Endothelial cell of umbilical vein (primary cell): ENCODE measurements around the gene LYSMD2. TPM values are rescaled to one million over a fixed set of nuclear protein-coding genes. Genes with fewer than 3 reads are reported as not detected.
"Not testable (repeated sequence)": the region's sequence is repeated elsewhere in the genome, so short reads cannot be mapped to it uniquely, and the experiment has no call there.

Experiments
- Bru-seq: library from RNA; stranded (reverse); fragments of 400-500 nt; gene quantifications from one replicate; lab custom pipeline; 2021; lab: Mats Ljungman, UMichigan
- BruChase-seq, 2 experiments: library from RNA; stranded (reverse); fragments of 400-500 nt; gene quantifications; one replicate each; lab custom pipeline; 2021; lab: Mats Ljungman, UMichigan
- BruUV-seq: library from RNA; stranded (reverse); fragments of 400-500 nt; replicated peaks from 2 replicates; lab custom pipeline; 2021; lab: Mats Ljungman, UMichigan
- CTCF ChIA-PET: fragments of 300-600, 350-600 bp; sonication (Branson Sonifier 250); formaldehyde crosslinking; loops from one replicate; lab custom pipeline; 2021; ENCODE audit warnings: antibody characterized with exemption, inconsistent platforms; lab: Charles Lee
- POLR2A ChIA-PET: fragments of 300-600, 350-600 bp; sonication (Branson Sonifier 250); formaldehyde crosslinking; loops from one replicate; lab custom pipeline; 2021; ENCODE audit warnings: antibody characterized with exemption, inconsistent platforms; lab: Charles Lee
- DNase-seq: peaks from one replicate; pipeline ENCODE4 v3.0.0-alpha.2; 2011; ENCODE audit warnings: low read depth, low spot score
- FAIRE-seq: peaks from 2 replicates; lab custom pipeline; 2011; peaks lifted over from hg19 to GRCh38; lab: Jason Lieb, UNC
- H2AFZ ChIP-seq: 2 replicates; pipeline ENCODE4 v1.6.0; 2012; ENCODE audit warnings: low read depth, low read length, control low read depth, inconsistent platforms
- H3K27ac ChIP-seq: 2 replicates; pipeline ENCODE4 v1.5.1; 2011; ENCODE audit warnings: low read depth, mild to moderate bottlenecking, control low read depth, low read length, moderate library complexity; ENCODE audit not compliant: insufficient read depth
- H3K27me3 ChIP-seq, 2 experiments: 2 replicates each; pipeline versions ENCODE4 v1.6.0 to v1.6.1; 2011; ENCODE audit warnings: low read length in 2 of 2, mixed read lengths in 1 of 2; ENCODE audit not compliant: control insufficient read depth in 2 of 2, insufficient read depth in 2 of 2
- H3K36me3 ChIP-seq, 2 experiments: 2 replicates in 1 of 2; 3 replicates in 1 of 2; pipeline ENCODE4 v1.5.1; 2011; ENCODE audit warnings: low read length in 2 of 2, mild to moderate bottlenecking in 1 of 2, moderate library complexity in 1 of 2; ENCODE audit not compliant: control insufficient read depth in 2 of 2, insufficient read depth in 2 of 2; ENCODE audit errors: extremely low read depth in 1 of 2
- H3K4me1 ChIP-seq: 3 replicates; pipeline ENCODE4 v1.5.1; 2011; ENCODE audit warnings: mild to moderate bottlenecking, low read length; ENCODE audit not compliant: control insufficient read depth, insufficient read depth; ENCODE audit errors: extremely low read depth
- H3K4me2 ChIP-seq: 2 replicates; pipeline ENCODE4 v1.6.1; 2011; ENCODE audit warnings: low read length, control low read depth, mixed read lengths; ENCODE audit not compliant: insufficient read depth
- H3K4me3 ChIP-seq, 3 experiments: fragments of 200-600 bp in 1 of 3; sonication (generic), shearing (Covaris generic) in 1 of 3; replicated peaks in 1 of 3; 2 replicates each; pipeline ENCODE4 v1.5.1; 2011 to 2016; ENCODE audit warnings: control low read depth in 3 of 3, low read length in 3 of 3, mild to moderate bottlenecking in 2 of 3, inconsistent platforms in 1 of 3, low read depth in 1 of 3, moderate library complexity in 1 of 3; ENCODE audit not compliant: insufficient read depth in 1 of 3
- H3K79me2 ChIP-seq: 2 replicates; pipeline ENCODE4 v1.6.0; 2012; ENCODE audit warnings: low read length, inconsistent platforms; ENCODE audit not compliant: control insufficient read depth, insufficient read depth
- H3K9ac ChIP-seq: replicated peaks from 2 replicates; pipeline ENCODE3; 2011; ENCODE audit warnings: low read length, control low read depth; ENCODE audit not compliant: insufficient read depth; ENCODE audit errors: extremely low read depth
- H3K9me1 ChIP-seq: replicated peaks from 3 replicates; pipeline ENCODE4 v1.6.0; 2011; ENCODE audit warnings: mild to moderate bottlenecking, low read length; ENCODE audit not compliant: control insufficient read depth, insufficient read depth; ENCODE audit errors: extremely low read depth
- H3K9me3 ChIP-seq: replicated peaks from 2 replicates; pipeline ENCODE4 v1.5.1; 2012; ENCODE audit warnings: low read length, inconsistent platforms; ENCODE audit not compliant: control insufficient read depth, insufficient read depth
- H4K20me1 ChIP-seq: replicated peaks from 2 replicates; pipeline ENCODE3; 2011; ENCODE audit warnings: mild to moderate bottlenecking, low read length; ENCODE audit not compliant: control insufficient read depth, insufficient read depth; ENCODE audit errors: extremely low read depth
- POLR2A ChIP-seq: IDR thresholded peaks from 2 replicates; pipeline ENCODE4 v1.6.1; 2012; ENCODE audit warnings: low read depth, mild to moderate bottlenecking, control low read depth, low read length
- POLR2AphosphoS5 ChIP-seq: IDR thresholded peaks from 2 replicates; pipeline ENCODE4 v1.6.1; 2012; ENCODE audit warnings: low read depth, mild to moderate bottlenecking, control low read depth, low read length, moderate library complexity; ENCODE audit not compliant: insufficient read depth
- dilution Hi-C: fragments of 300-500 bp; cut with MboI; formaldehyde crosslinking; loops from one replicate; pipeline ENCODE4 v1.15.0; 2019; ENCODE audit warnings: low sequenced_read_pairs; ENCODE audit not compliant: extremely low pct_ligation_motif_present
- intact Hi-C: fragments of 100-400 bp; cut with micrococcal nuclease; formaldehyde crosslinking; loops from one replicate; pipeline ENCODE4 v1.10.0; 2022
- long read RNA-seq: library from polyadenylated mRNA; stranded (forward); transcript quantifications from one replicate; pipeline ENCODE4 v2.0.0, GENCODE V29; 2021
- polyA minus RNA-seq, 3 experiments: library from RNA; depleted of rRNA, polyadenylated mRNA; stranded (reverse); fragments of >200 nt; gene quantifications; 1 replicate in 1 of 3; 2 replicates in 2 of 3; pipeline ENCODE4 v1.2.3, GENCODE V29; 2011
- polyA plus RNA-seq, 4 experiments: library from polyadenylated mRNA; depleted of rRNA in 3 of 4; stranded (reverse) in 3 of 4; unstranded in 1 of 4; fragments of >200 nt; gene quantifications; 2 replicates each; pipeline versions ENCODE4 v1.2.1 to v1.2.3, GENCODE V29; 2011 to 2012; ENCODE audit warnings: missing spikeins in 1 of 4
- total RNA-seq: library from RNA; stranded (reverse); gene quantifications from 2 replicates; pipeline ENCODE4 v1.2.3, GENCODE V29; 2021

The LYSMD2 gene
- total RNA-seq, result 8.0 and 8.2 TPM in 2 replicates
- 4.3 and 6.2 TPM in 2 replicates for polyA plus RNA-seq
- polyA plus RNA-seq (2011; cell fraction: cytosol; rRNA removed), result 8.7 and 9.0 TPM in 2 replicates
- polyA plus RNA-seq (2011; cell fraction: nucleus; rRNA removed), result 3.7 and 3.8 TPM in 2 replicates
- 5.3 and 7.8 TPM in 2 replicates for polyA plus RNA-seq (2012)
- 1.0 and 1.2 TPM in 2 replicates for polyA minus RNA-seq
- polyA minus RNA-seq (2011; cell fraction: cytosol; rRNA and poly(A)+ RNA removed), result 5.6 TPM
- 1.3 and 1.5 TPM in 2 replicates for polyA minus RNA-seq (2011; cell fraction: nucleus; rRNA and poly(A)+ RNA removed)
- Bru-seq, nascent RNA, result percentile 49 among the genes with signal in this experiment
- BruChase-seq, experiment 1, labeled RNA remaining after a 6-hour chase, result percentile 45 among the genes with signal in this experiment
- BruChase-seq, experiment 2, labeled RNA remaining after a 2-hour chase, result percentile 43 among the genes with signal in this experiment
- long read RNA-seq, transcript LYSMD2-201 (3 exons, 1,759 nt), result major isoform, 30 of 34 reads
- long read RNA-seq, partial matches to known transcripts, result 1 of 34 reads
- long read RNA-seq, other reads (novel, unspliced or antisense), result 3 of 34 reads

- H3K27ac ChIP-seq, result no peak within 1 kb of the TSS
- no peaks in the 10 kb centered on the region for H4K20me1 ChIP-seq
- ChIA-PET POLR2A (interaction anchor here (0.6 to 0.7 kb wide), 2 partner anchors 12 to 303 kb away, joined by 4 read pairs; no protein-coding TSS in a partner anchor), CTCF (interaction anchor here (0.7 to 3.2 kb wide), 7 partner anchors 9 to 201 kb away, joined by 3 to 34 read pairs (median 4); partner anchors contain the start of gene SCG3)
- peak within 1 kb of the TSS; percentile 85 for H3K4me2 ChIP-seq
- DNase-seq (peak; percentile 71), FAIRE-seq (peak; percentile 43)
- no peaks in the 10 kb centered on the region for H3K79me2 ChIP-seq
- no TSS peak for BruUV-seq
- H2AFZ ChIP-seq, result peak within 1 kb of the TSS; percentile 95
- H3K36me3 ChIP-seq, result no peaks in the 10 kb centered on the region
- TF ChIP-seq POLR2AphosphoS5, result peak; percentile 35
- no peak for TF ChIP-seq POLR2A
- no peaks in the 10 kb centered on the region for H3K9me3 ChIP-seq
- H3K9ac ChIP-seq, result peak within 1 kb of the TSS; percentile 44
- peak within 1 kb of the TSS; percentile 40 to 59 (median 52) for H3K4me3 ChIP-seq
- intact Hi-C loops (loop anchor here (1.0 to 5.0 kb wide), 2 partner anchors 16 to 40 kb away; no protein-coding TSS in a partner anchor), dilution Hi-C loops (no loop called here)
- no peaks in the 10 kb centered on the region for H3K9me1 ChIP-seq
- H3K27me3 ChIP-seq, result peaks cover 0 to 2% of the 10 kb centered on the region in 2 experiments
- H3K4me1 ChIP-seq, result peaks cover 3% of the 10 kb centered on the region
These were observed at the start of gene LYSMD2 for GRCh38 chr15:51737522-51738305. TSS of gene LYSMD2 (minus strand) at chr15:51737655. CDS start at chr15:51737622, 33 bp downstream.

- DNase-seq, dilution Hi-C loops, H3K4me2 ChIP-seq, H3K79me2 ChIP-seq, H3K9me1 ChIP-seq, H3K27me3 ChIP-seq, FAIRE-seq, POLR2A ChIA-PET, BruUV-seq, H3K36me3 ChIP-seq, H3K9me3 ChIP-seq, H3K4me3 ChIP-seq, H3K9ac ChIP-seq, H3K4me1 ChIP-seq, H4K20me1 ChIP-seq, H3K27ac ChIP-seq, H2AFZ ChIP-seq: not testable (repeated sequence)
- CTCF ChIA-PET, result interaction anchor here (4.1 kb wide), 1 partner anchor 11 kb away, joined by 28 read pairs; no protein-coding TSS in a partner anchor
- intact Hi-C loops, result loop anchor here (10.0 kb wide), 1 partner anchor 348 kb away; no protein-coding TSS in a partner anchor
These were observed 49.7 kb upstream of the LYSMD2 start for GRCh38 chr15:51787130-51787529.
